ENCODE data around the gene MAT2A.
"Not testable (repeated sequence)": the region's sequence is repeated elsewhere in the genome, so short reads cannot be mapped to it uniquely, and the experiment has no call there.

MAT2A gene

DNA sequence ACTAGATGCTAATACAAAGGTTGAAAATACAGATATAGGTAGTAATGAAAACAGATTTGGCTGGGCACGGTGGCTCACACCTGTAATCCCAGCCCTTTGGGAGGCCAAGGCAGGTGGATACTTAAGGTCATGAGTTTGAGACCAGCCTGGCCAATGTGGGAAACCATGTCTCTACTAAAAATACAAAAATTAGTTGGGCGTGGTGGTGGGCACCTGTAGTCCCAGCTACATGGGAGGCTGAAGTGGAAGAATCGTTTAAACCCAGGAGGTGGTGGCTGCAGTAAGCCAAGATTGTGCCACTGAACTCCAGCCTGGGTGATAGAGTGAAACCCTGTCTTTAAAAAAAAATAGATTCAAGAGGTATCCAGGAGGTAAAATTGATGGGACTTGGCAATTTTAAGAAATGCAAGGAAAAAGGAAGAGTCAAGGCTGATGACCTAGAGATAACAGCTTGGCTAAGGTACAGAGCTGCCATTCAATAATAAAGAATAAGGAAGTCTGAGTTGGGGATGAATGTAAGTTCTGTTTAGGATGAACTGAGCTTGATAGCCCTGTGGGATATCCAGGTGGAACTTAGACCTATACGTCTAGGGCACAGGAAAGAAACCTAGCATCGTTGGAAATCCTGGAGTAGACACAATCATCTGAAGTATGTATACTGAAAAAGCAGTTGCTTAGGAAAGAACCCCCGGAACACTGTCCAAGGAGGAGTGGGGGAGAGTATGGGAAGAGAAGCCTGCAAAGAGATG, 9.1 kb downstream of the MAT2A start:
- DNase-seq = peak; percentile 26

- DNase-seq = no peak
Measured at GRCh38 chr2:85548608-85548900, 9.6 kb downstream of the MAT2A start.

DNA sequence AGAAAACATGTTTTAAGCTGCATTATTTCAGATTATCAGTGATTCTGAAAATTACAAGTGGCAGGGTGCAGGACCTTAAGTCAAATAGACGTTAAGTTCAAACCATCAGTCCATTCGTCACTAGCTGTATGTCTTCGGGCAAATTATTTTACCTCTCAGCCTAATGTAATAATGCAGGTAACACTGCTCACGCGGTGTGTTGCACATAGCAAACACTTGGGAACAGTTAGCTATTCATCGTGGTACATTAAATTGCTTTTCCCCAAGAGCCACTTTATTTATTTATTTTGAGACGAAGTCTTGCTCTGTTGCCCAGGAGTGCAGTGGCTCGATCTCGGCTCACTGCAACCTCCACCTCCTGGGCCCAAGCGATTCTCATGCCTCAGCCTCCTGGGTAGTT, 10.1 kb downstream of the MAT2A start:
- no peak for DNase-seq

DNA sequence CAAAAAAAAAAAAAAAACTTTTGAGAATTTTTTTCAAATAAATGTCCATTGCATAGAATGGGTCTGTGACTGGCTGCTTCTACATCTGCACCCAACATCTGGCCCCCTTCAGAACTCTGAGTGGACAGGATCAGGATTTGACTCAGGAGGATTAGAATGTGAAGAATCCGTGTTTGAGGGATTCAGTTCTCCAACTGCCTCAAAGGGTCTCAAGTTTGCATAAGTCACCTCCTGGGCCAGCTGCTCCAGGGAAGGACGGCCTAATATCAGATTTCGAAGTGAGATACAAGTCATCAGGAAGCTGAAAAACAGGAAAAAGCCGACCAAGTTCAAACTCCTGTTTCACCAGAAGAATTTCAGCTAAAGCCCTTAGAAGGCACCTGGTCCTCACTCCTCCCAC, 10.9 kb downstream of the MAT2A start:
- DNase-seq = peak in 1 of 2 experiments; percentile 17

DNA sequence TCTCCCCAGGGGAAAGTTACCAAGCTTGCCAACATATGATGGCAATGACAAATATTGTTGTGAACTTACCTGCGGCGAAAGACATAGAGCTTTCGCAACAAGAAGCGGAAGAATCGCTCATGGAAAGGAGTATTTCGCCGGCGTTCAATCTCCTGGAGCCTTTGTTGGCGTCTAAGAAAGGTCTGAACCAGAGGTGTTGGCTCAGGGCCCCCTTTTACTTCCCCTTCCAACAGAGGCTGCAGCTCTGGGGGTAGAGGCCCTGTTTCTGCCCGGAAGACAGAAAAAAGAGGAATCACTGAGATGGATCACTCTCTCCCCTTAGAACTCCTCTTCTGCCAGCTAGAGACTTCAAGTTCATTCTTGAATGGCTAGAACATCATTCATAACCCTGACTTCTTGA, 11.5 kb downstream of the MAT2A start:
- peak; percentile 73 to 82 for DNase-seq

- DNase-seq = peak; percentile 81 to 85
Measured at GRCh38 chr2:85551698-85552678, 13.0 kb downstream of the MAT2A start.

DNA sequence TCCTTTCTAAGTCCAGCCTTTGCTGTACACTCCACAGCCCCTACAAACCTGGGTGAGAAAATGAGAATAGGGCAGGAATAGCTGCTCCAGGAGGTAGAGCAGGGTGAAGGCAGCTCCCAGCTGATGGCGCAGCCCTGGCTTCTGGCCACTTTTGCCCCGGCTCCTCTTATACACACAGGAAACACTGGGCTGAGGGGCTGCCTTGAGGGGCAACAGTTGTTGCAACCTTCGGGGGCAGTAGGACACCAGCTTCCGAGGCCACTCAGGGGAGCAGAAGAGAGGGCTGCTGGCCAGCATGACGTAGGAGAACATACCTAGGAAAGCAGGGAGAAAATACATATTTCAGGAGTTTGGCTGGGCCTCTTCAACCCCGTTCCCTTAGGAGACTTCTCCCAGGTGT, 14.2 kb downstream of the MAT2A start:
- no peak for DNase-seq

GRCh38 chr2:85554980-85555612, 16.1 kb downstream of the MAT2A start:
- DNase-seq = no peak

DNA sequence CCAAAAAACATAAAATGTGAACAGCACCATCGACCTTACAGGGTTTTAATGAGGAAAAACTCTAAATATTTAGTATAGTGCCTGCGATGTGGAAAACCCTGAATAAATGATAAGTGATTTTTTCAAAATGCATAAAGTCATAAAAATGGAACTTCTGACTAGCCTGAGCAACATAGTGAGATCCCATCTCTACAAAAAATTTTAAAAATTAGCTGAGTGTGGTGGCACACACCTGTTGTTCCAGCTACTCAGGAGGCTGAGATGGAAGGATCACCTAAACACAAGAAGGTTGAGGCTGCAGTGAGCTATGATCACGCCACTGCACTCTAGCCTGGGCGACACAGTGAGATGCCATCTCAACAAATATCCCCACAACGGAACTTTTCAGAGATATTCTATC, 18.2 kb downstream of the MAT2A start:
- DNase-seq = no peak

DNA sequence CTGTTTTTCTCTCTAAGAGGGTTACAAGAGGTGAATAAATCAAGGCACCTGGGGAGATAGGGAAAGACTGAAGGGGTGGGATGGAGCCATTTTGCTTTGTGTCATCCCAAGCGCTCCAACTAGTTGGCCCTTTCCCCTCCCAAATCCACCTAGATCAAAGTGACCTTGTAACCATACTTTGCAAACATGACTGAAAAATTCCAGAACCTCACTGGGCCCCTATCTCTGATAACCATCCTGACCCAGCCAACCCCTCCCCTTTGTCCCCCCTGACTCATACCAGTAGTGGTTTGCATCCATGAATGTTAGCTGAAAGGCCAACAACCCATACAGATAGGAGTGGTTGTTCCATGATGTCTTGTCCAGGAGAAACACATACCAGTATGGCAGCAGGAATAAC, 19.2 kb downstream of the MAT2A start:
- DNase-seq = no peak

GRCh38 chr2:85560403-85560726, 21.4 kb downstream of the MAT2A start:
- not testable (repeated sequence) for DNase-seq

- DNase-seq = no peak
Measured at GRCh38 chr2:85560812-85561279, 21.9 kb downstream of the MAT2A start.

DNA sequence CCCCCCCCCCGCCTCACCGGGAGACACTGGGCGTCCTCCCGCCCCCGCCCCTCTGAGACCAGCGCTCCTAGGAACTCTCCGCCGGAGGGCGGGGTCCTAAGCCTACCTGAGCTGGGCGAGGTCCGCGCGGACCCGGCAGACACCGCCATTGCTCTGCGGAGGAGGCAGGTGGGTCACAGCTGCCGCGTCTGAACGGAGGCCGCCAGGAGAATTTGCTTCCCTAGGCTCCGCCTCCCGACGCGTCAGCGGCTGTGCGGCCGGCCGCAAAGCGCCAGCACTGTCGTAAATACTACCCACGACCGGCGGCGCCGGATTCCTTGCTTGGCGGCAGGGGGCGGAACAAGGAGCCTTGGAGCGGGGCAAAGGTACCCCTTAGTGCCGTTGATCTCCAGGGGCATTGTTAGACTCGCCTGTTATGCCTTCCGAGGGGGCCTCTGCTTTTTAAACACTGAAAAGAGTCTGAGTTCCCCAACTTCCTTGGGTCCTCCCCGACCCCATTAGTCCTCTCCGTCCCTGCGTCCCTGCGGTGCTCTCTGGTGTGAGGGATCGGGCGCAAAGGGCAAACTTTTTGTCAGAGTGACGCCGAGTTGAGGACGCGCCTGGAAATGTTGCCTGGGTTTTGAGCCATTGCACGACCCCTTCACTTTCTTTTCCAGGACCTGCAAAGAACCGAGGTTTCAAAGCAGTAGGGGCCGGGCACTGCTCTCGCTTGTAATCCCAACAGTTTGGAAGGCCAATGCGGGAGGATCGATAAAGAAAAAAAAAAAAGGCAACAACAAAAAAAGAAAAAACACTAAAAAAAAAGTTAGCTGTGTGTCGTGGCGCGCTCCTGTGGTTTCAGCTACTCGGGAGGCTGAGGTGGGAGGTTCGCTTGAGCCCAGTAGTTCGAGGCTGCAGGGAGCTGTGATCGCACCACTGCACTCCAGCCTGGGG, 22.6 kb downstream of the MAT2A start, which contains the start of gene GGCX:
Gene GGCX, minus strand, starts transcription at position 214 of the 933 bp plus-strand sequence. Its CDS starts 65 bp downstream, at position 149.
- peak; percentile 92 to 93 for DNase-seq

DNA sequence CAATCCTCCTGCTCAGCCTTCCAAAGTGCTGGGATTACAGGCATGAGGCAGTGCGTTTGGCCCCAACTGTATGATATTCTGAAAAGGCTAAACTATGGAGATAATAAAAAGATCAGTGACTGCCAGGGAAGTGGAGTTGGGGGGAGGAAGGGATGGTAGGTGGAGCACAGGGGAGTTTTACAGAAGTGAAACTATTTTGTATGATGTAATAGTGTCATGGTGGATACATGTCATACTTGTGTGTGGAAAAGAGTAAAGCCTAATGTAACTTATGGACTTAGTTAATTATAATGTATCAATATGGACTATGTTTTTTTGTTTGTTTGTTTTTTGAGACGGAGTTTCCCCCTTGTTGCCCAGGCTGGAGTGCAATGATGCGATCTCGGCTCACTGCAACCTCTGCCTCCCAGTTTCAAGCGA, 25.2 kb downstream of the MAT2A start:
- peak in 1 of 2 experiments; percentile 15 for DNase-seq

DNA sequence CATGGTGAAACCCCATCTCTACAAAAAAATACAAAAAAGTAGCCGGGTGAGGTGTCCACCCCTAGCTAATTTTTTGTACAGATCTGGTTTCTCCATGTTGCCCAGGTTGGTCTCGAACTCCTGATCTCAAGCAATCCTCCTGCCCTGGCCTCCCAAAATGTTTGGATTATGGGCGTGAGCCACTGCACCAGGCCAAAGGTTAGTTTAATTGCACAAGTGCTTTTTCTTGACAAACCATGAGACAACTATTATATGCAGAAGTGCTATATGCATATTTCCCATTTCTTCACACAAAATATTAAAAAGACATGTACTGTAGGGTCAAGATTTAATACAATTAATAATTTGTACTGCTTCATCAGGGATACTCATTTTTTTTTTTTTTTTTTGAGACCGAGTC, 27.3 kb downstream of the MAT2A start:
- DNase-seq = no peak

DNA sequence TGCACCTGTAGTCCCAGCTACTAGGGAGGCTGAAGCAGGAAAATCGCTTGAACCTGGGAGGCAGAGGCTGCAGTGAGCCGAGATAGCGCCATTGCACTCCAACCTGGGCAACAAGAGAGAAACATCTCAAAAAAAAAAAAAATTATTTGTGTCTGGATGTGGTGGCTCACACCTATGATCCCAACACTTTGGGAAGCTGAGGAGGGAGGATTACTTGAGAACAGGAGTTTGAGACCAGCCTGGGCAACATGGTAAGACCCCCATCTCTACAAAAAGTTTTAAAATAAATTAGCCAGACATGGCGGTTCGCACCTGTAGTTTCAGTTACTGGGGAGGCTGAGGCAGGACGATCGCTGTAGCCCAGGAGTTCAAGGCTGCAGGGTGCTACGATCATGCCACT, 36.8 kb downstream of the MAT2A start:
- no peak for DNase-seq

GRCh38 chr2:85577063-85577385, 38.1 kb downstream of the MAT2A start:
- DNase-seq = no peak

GRCh38 chr2:85577386-85578242, 38.6 kb downstream of the MAT2A start, which contains the start of gene VAMP8:
Gene VAMP8 (plus strand): TSS chr2:85577586. CDS start chr2:85577647, 61 bp downstream.
- DNase-seq = peak; percentile 61 to 67

GRCh38 chr2:85578243-85579180, 39.5 kb downstream of the MAT2A start:
- DNase-seq = peak; percentile 82 to 87
